ENCODE measurements around the gene JMJD7. TPM values are rescaled to one million over a fixed set of nuclear protein-coding genes. Genes with fewer than 3 reads are reported as not detected.

The JMJD7 gene
- total RNA-seq, 1 experiment from 2014 or later, result 11.7 TPM

- ChIA-PET POLR2A (ENCODE audit: unreplicated experiment) (interaction anchor here (0.6 to 1.4 kb wide), 2 partner anchors 13 to 287 kb away, joined by 6 to 7 read pairs; partner anchors contain the start of gene PLA2G4B), CTCF (interaction anchor here (0.6 kb wide), 1 partner anchor 1806 kb away, joined by 3 read pairs; no protein-coding TSS in a partner anchor)
- BruUV-seq (replicated peaks), result no TSS peak
- H3K4me1 ChIP-seq (replicated peaks; ENCODE audit: insufficient read depth), result no peaks in the 10 kb centered on the region
- H4K20me1 ChIP-seq (ENCODE audit: insufficient read depth), result no peaks in the 10 kb centered on the region
- no peak for DNase-seq
- H3K79me2 ChIP-seq (ENCODE audit: low read depth), result no peaks in the 10 kb centered on the region
- no peak overlapping the region for H3K4me2 ChIP-seq
- no peaks in the 10 kb centered on the region for H3F3A ChIP-seq (ENCODE audit: insufficient read depth, low read depth)
- no peak overlapping the region for H2AFZ ChIP-seq
- H3K27me3 ChIP-seq (ENCODE audit: insufficient read depth, low read depth), result no peaks in the 10 kb centered on the region
- intact Hi-C loops (cut with micrococcal nuclease; ENCODE audit: unreplicated experiment), result no loop called here
- no peaks in the 10 kb centered on the region for H3K9me2 ChIP-seq (ENCODE audit: insufficient read depth)
- H3K36me3 ChIP-seq (ENCODE audit: low read depth), result no peaks in the 10 kb centered on the region
- H3K9me3 ChIP-seq (ENCODE audit: insufficient read depth, low read depth), result no peaks in the 10 kb centered on the region
- no peak overlapping the region for H3K4me3 ChIP-seq
- H3K27ac ChIP-seq, result no peak overlapping the region
- TF ChIP-seq EZH2 (IDR thresholded peaks at IDR 0.05; ENCODE audit: low read depth), result no peak
- TF ChIP-seq CTCF (conservative IDR thresholded peaks at IDR 0.05), result no peak
Measured at GRCh38 chr15:41851167-41851523, 23.3 kb downstream of the JMJD7 start.

- Histone ChIP-seq H3K36me3 (ENCODE audit: low read depth) (no peaks in the 10 kb centered on the region), H3F3A (ENCODE audit: insufficient read depth, low read depth) (no peaks in the 10 kb centered on the region), H3K4me1 (replicated peaks; ENCODE audit: insufficient read depth) (no peaks in the 10 kb centered on the region), H3K9me3 (ENCODE audit: insufficient read depth, low read depth) (no peaks in the 10 kb centered on the region), H3K79me2 (ENCODE audit: low read depth) (no peaks in the 10 kb centered on the region), H3K4me3 (no peak overlapping the region), H3K9me2 (ENCODE audit: insufficient read depth) (no peaks in the 10 kb centered on the region), H3K27ac (no peak overlapping the region), H2AFZ (no peak overlapping the region), H3K27me3 (ENCODE audit: insufficient read depth, low read depth) (no peaks in the 10 kb centered on the region), H3K4me2 (no peak overlapping the region), H4K20me1 (ENCODE audit: insufficient read depth) (no peaks in the 10 kb centered on the region)
- BruUV-seq (replicated peaks), result no TSS peak
- intact Hi-C loops (cut with micrococcal nuclease; ENCODE audit: unreplicated experiment), result no loop called here
- no peak for DNase-seq
- POLR2A ChIA-PET (ENCODE audit: unreplicated experiment), result interaction anchor here (0.6 to 1.4 kb wide), 2 partner anchors 14 to 288 kb away, joined by 6 to 7 read pairs; partner anchors contain the start of gene PLA2G4B
- CTCF ChIA-PET, result no interaction called here
- TF ChIP-seq CTCF (conservative IDR thresholded peaks at IDR 0.05), result no peak
- TF ChIP-seq EZH2 (IDR thresholded peaks at IDR 0.05; ENCODE audit: low read depth), result no peak
Measured at GRCh38 chr15:41851755-41852370, 24.0 kb downstream of the JMJD7 start.

GRCh38 chr15:41852736-41853590 is 25.1 kb downstream of the JMJD7 start:
- Histone ChIP-seq H3K27ac (no peak overlapping the region), H2AFZ (no peak overlapping the region), H3F3A (ENCODE audit: insufficient read depth, low read depth) (no peaks in the 10 kb centered on the region)

More at GRCh38 chr15:41852736-41853590, 25.1 kb downstream of the JMJD7 start:
- H3K4me1 ChIP-seq (replicated peaks; ENCODE audit: insufficient read depth), result no peaks in the 10 kb centered on the region
- H3K4me2 ChIP-seq, result no peak overlapping the region
- TF ChIP-seq CTCF (conservative IDR thresholded peaks at IDR 0.05) (no peak), EZH2 (IDR thresholded peaks at IDR 0.05; ENCODE audit: low read depth) (no peak)
- BruUV-seq (replicated peaks), result no TSS peak
- H3K79me2 ChIP-seq (ENCODE audit: low read depth), result no peaks in the 10 kb centered on the region
- H3K9me2 ChIP-seq (ENCODE audit: insufficient read depth), result no peaks in the 10 kb centered on the region
- CTCF ChIA-PET, result no interaction called here
- H3K4me3 ChIP-seq, result no peak overlapping the region
- no peak for DNase-seq
- POLR2A ChIA-PET (ENCODE audit: unreplicated experiment), result interaction anchor here (0.8 kb wide), 1 partner anchor 14 kb away, joined by 4 read pairs; the partner anchor contains the start of gene PLA2G4B
- no peaks in the 10 kb centered on the region for H3K27me3 ChIP-seq (ENCODE audit: insufficient read depth, low read depth)
- H3K9me3 ChIP-seq (ENCODE audit: insufficient read depth, low read depth), result no peaks in the 10 kb centered on the region
- intact Hi-C loops (cut with micrococcal nuclease; ENCODE audit: unreplicated experiment), result no loop called here
- no peaks in the 10 kb centered on the region for H4K20me1 ChIP-seq (ENCODE audit: insufficient read depth)
- H3K36me3 ChIP-seq (ENCODE audit: low read depth), result no peaks in the 10 kb centered on the region
